Measurements from ENCODE around the gene ATOX1.

- TF ChIP-seq CTCF (IDR thresholded peaks at IDR 0.05) (no peak), POLR2A (IDR thresholded peaks at IDR 0.05) (no peak)
Observed at GRCh38 chr5:151722546-151722945, 35.9 kb downstream of the ATOX1 start.

Data from esophagus squamous epithelium (tissue), 4 donors.